T-cell (primary cell): ENCODE measurements around the gene SGO2. TPM values are rescaled to one million over a fixed set of nuclear protein-coding genes. Genes with fewer than 3 reads are reported as not detected.

Source experiments
- ATAC-seq, 4 experiments: fragments of 200-7000 bp in 3 of 4; fragments of 150-1000 bp in 1 of 4; cut with Tn5 transposase; replicated peaks in 1 of 4; 1 replicate in 3 of 4; 2 replicates in 1 of 4; pipeline ENCODE4 v1.10.0; 2021; ENCODE audit warnings: moderate library complexity in 3 of 4, mild to moderate bottlenecking in 2 of 4, moderate number of reproducible peaks in 1 of 4
- CTCF ChIA-PET, 2 donors: fragments of 300-600 bp; sonication (Branson Sonifier 250); formaldehyde crosslinking; loops; one replicate each; lab custom pipeline; 2022; ENCODE audit warnings: antibody characterized with exemption in 2 of 2; lab: Charles Lee
- POLR2A ChIA-PET, 2 donors: fragments of 300-600 bp; sonication (Branson Sonifier 250); formaldehyde crosslinking; loops; one replicate each; lab custom pipeline; 2022; ENCODE audit warnings: antibody characterized with exemption in 2 of 2; lab: Charles Lee
- DNase-seq, 35 experiments: peaks; one replicate each; pipeline versions ENCODE4 v3.0.0 to v3.0.0-alpha.2; 2013 to 2023
- H3K27ac ChIP-seq: one replicate; pipeline ENCODE4 v1.5.1; 2013; ENCODE audit warnings: low read length
- H3K27me3 ChIP-seq, 2 experiments: replicated peaks in 1 of 2; 1 replicate in 1 of 2; 2 replicates in 1 of 2; pipeline versions ENCODE4 v1.6.1 to v1.7.0; 2013; ENCODE audit warnings: low read length in 1 of 2, mixed read lengths in 1 of 2; ENCODE audit not compliant: control insufficient read depth in 2 of 2, insufficient read depth in 2 of 2; ENCODE audit errors: extremely low read depth in 1 of 2
- H3K36me3 ChIP-seq, 2 donors: 1 replicate in 1 of 2; 2 replicates in 1 of 2; pipeline versions ENCODE4 v1.6.1 to v1.7.0; 2013; ENCODE audit warnings: low read length in 1 of 2; ENCODE audit not compliant: control insufficient read depth in 2 of 2, insufficient read depth in 1 of 2; ENCODE audit errors: extremely low read depth in 1 of 2
- H3K4me1 ChIP-seq, 2 experiments: 1 replicate in 1 of 2; 2 replicates in 1 of 2; pipeline versions ENCODE4 v1.6.1 to v1.7.0; 2013; ENCODE audit warnings: low read length in 2 of 2, mixed read lengths in 1 of 2; ENCODE audit not compliant: insufficient read depth in 2 of 2, control insufficient read depth in 1 of 2; ENCODE audit errors: extremely low read depth in 1 of 2
- H3K4me3 ChIP-seq, 2 donors: 1 replicate in 1 of 2; 2 replicates in 1 of 2; pipeline versions ENCODE4 v1.5.1 to v1.7.0; 2013; ENCODE audit warnings: mild to moderate bottlenecking in 2 of 2, low read length in 1 of 2, moderate library complexity in 1 of 2; ENCODE audit not compliant: control insufficient read depth in 1 of 2; ENCODE audit errors: extremely low read depth in 1 of 2
- H3K9me3 ChIP-seq: 2 replicates; pipeline ENCODE4 v1.7.0; 2013
- H3K27ac Mint-ChIP-seq, 2 donors: one replicate each; pipeline ENCODE4 v1.8.0; 2020 to 2021; ENCODE audit warnings: mild to moderate bottlenecking in 2 of 2, mixed read lengths in 2 of 2
- H3K27me3 Mint-ChIP-seq, 2 donors: one replicate each; pipeline ENCODE4 v1.8.0; 2021 to 2022; ENCODE audit warnings: mixed read lengths in 2 of 2
- H3K36me3 Mint-ChIP-seq: one replicate; pipeline ENCODE4 v1.8.0; 2021; ENCODE audit warnings: mixed read lengths
- H3K4me1 Mint-ChIP-seq, 3 donors: one replicate each; pipeline ENCODE4 v1.8.0; 2020 to 2022; ENCODE audit warnings: mixed read lengths in 3 of 3, mild to moderate bottlenecking in 1 of 3
- H3K4me3 Mint-ChIP-seq, 3 donors: one replicate each; pipeline ENCODE4 v1.8.0; 2020 to 2022; ENCODE audit warnings: mild to moderate bottlenecking in 3 of 3, mixed read lengths in 3 of 3, moderate library complexity in 3 of 3
- H3K9me3 Mint-ChIP-seq, 3 donors: one replicate each; pipeline ENCODE4 v1.8.0; 2020 to 2022; ENCODE audit warnings: mixed read lengths in 3 of 3
- WGBS: methylation state at CpG from one replicate; pipeline ENCODE4 v1.1.5; 2013; ENCODE audit warnings: missing lambda C conversion rate; ENCODE audit not compliant: insufficient coverage; 5-methylcytosine and 5-hydroxymethylcytosine counted together
- total RNA-seq, 35 experiments: library from RNA in 6 of 35; stranded (reverse) in 6 of 35; fragments of 120-200 nt in 1 of 35; gene quantifications; one replicate each; pipeline versions ENCODE4 v1.2.1 to v1.2.4 and lab custom pipeline; 2013 to 2026

SGO2 gene
- total RNA-seq, 5 donors from 2014 or later (not counting 1 experiment from before 2014, with no cell fraction given): 1.2 to 4.9 (median 2.8) TPM

GRCh38 chr2:200620606-200621390 lies 94.8 kb downstream of the SGO2 start:
- peaks cover 5 to 19% of the 10 kb centered on the region in 2 donors for H3K27me3 Mint-ChIP-seq
- H3K9me3 Mint-ChIP-seq: no peaks in the 10 kb centered on the region
- Histone ChIP-seq H3K4me3 (no peak overlapping the region), H3K4me1 (no peaks in the 10 kb centered on the region), H3K36me3 (no peaks in the 10 kb centered on the region), H3K9me3 (no peaks in the 10 kb centered on the region), H3K27ac (no peak overlapping the region), H3K27me3 (no peaks in the 10 kb centered on the region)
- POLR2A ChIA-PET: no interaction called here
- 80% methylated on average over 2 of the region's 7 CpGs for WGBS
- CTCF ChIA-PET: interaction anchor here in 1 of 2 donors (0.6 kb wide), 1 partner anchor 534 kb away, joined by 3 read pairs; no protein-coding TSS in a partner anchor
- ATAC-seq (no peak), DNase-seq (no peak)
- no peak overlapping the region for H3K27ac Mint-ChIP-seq
- H3K4me1 Mint-ChIP-seq: peaks cover 0 to 26% (median 11%) of the 10 kb centered on the region in 3 donors
- H3K36me3 Mint-ChIP-seq: no peaks in the 10 kb centered on the region
- H3K4me3 Mint-ChIP-seq: no peak overlapping the region

- Histone ChIP-seq H3K27me3 (no peaks in the 10 kb centered on the region), H3K36me3 (no peaks in the 10 kb centered on the region), H3K4me1 (no peaks in the 10 kb centered on the region), H3K9me3 (no peaks in the 10 kb centered on the region), H3K27ac (no peak overlapping the region), H3K4me3 (no peak overlapping the region)
- WGBS: no CpG with 5 or more reads among the region's 1 CpG
- Mint-ChIP-seq H3K4me1 (peaks cover 0 to 23% (median 11%) of the 10 kb centered on the region in 3 donors), H3K4me3 (no peak overlapping the region), H3K9me3 (no peaks in the 10 kb centered on the region), H3K27ac (no peak overlapping the region), H3K27me3 (peaks cover 8 to 11% of the 10 kb centered on the region in 2 donors), H3K36me3 (no peaks in the 10 kb centered on the region)
- no peak for ATAC-seq
- ChIA-PET POLR2A (no interaction called here), CTCF (no interaction called here)
- no peak for DNase-seq
Measured at GRCh38 chr2:200622106-200622505, 96.1 kb downstream of the SGO2 start.

DNA sequence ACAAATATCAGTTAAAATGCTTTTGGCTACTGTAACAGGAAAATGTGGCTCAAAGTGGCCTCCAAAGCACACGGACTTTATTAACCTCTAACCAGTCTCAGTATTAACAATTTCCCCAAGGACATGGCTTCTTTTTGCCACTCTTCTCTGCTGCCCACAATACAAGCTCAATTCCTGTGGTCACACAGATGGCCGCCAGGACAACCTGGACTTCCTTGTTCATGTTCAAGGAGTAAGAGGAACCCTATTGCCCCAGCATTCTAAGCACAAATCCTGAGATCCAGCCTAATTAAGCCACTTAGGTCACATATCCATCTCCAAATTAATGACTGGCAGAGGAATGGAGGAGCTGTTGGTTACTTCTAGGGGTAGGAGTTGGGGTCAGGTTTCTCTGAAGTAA lies 98.0 kb downstream of the SGO2 start:
- Mint-ChIP-seq H3K36me3 (no peaks in the 10 kb centered on the region), H3K27ac (no peak overlapping the region), H3K4me3 (no peak overlapping the region), H3K4me1 (peaks cover 0 to 5% (median 0%) of the 10 kb centered on the region in 3 donors), H3K9me3 (no peaks in the 10 kb centered on the region), H3K27me3 (peaks cover 15 to 18% of the 10 kb centered on the region in 2 donors)
- Histone ChIP-seq H3K4me1 (no peaks in the 10 kb centered on the region), H3K27ac (no peak overlapping the region), H3K4me3 (no peak overlapping the region), H3K27me3 (peaks cover 0 to 2% of the 10 kb centered on the region in 2 experiments), H3K9me3 (no peaks in the 10 kb centered on the region), H3K36me3 (no peaks in the 10 kb centered on the region)
- ChIA-PET CTCF (no interaction called here), POLR2A (no interaction called here)
- no peak for DNase-seq
- ATAC-seq: no peak
- WGBS: 100% methylated on average over 2 of the region's 2 CpGs

GRCh38 chr2:200624658-200625057 lies 98.7 kb downstream of the SGO2 start:
- CTCF ChIA-PET: no interaction called here
- no peak for ATAC-seq
- no peak for DNase-seq
- Mint-ChIP-seq H3K4me1 (no peaks in the 10 kb centered on the region), H3K9me3 (no peaks in the 10 kb centered on the region), H3K4me3 (no peak overlapping the region), H3K27ac (no peak overlapping the region), H3K36me3 (no peaks in the 10 kb centered on the region), H3K27me3 (peaks cover 19 to 22% of the 10 kb centered on the region in 2 donors)
- WGBS: no CpG with 5 or more reads among the region's 3 CpGs
- H3K4me1 ChIP-seq: no peaks in the 10 kb centered on the region
- H3K27me3 ChIP-seq: peaks cover 0 to 2% of the 10 kb centered on the region in 2 experiments
- no peak overlapping the region for H3K27ac ChIP-seq
- no peaks in the 10 kb centered on the region for H3K9me3 ChIP-seq
- no peak overlapping the region for H3K4me3 ChIP-seq
- H3K36me3 ChIP-seq: no peaks in the 10 kb centered on the region
- POLR2A ChIA-PET: no interaction called here

DNA sequence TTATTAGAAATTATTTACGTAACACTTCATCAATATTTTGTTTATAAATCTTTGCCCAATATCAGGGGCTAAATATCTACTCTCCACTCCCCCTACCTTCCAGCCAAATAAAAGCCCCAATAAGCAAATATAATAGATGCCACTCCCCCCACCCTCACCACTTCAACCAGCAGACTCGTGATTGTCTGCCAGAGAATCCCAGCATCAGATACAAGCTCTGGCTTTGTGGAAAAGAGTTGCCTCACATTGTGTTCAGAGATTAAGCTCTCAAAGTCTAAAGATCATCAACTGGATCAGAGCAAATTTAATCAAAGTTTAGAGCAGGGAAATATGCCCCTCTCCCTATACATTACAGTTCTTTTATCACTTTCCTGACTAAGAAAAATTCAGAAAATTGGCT lies 99.3 kb downstream of the SGO2 start:
- ATAC-seq: no peak
- H3K4me3 ChIP-seq: no peak overlapping the region
- H3K27ac ChIP-seq: no peak overlapping the region
- no peaks in the 10 kb centered on the region for H3K9me3 Mint-ChIP-seq
- H3K4me1 Mint-ChIP-seq: no peaks in the 10 kb centered on the region
- ChIA-PET POLR2A (no interaction called here), CTCF (no interaction called here)
- no peak overlapping the region for H3K4me3 Mint-ChIP-seq
- no peaks in the 10 kb centered on the region for H3K36me3 Mint-ChIP-seq
- no peaks in the 10 kb centered on the region for H3K9me3 ChIP-seq
- H3K36me3 ChIP-seq: no peaks in the 10 kb centered on the region
- no peak for DNase-seq
- H3K27ac Mint-ChIP-seq: no peak overlapping the region
- H3K27me3 ChIP-seq: peaks cover 0 to 4% of the 10 kb centered on the region in 2 experiments
- H3K4me1 ChIP-seq: no peaks in the 10 kb centered on the region
- peaks cover 21 to 24% of the 10 kb centered on the region in 2 donors for H3K27me3 Mint-ChIP-seq
- WGBS: no CpG with 5 or more reads among the region's 2 CpGs

GRCh38 chr2:200625958-200626363 lies 100.0 kb downstream of the SGO2 start:
- Mint-ChIP-seq H3K4me1 (no peaks in the 10 kb centered on the region), H3K4me3 (no peak overlapping the region), H3K36me3 (no peaks in the 10 kb centered on the region), H3K27ac (no peak overlapping the region), H3K9me3 (no peaks in the 10 kb centered on the region), H3K27me3 (peaks cover 21 to 24% of the 10 kb centered on the region in 2 donors)
- no CpG with 5 or more reads among the region's 2 CpGs for WGBS
- Histone ChIP-seq H3K9me3 (no peaks in the 10 kb centered on the region), H3K36me3 (no peaks in the 10 kb centered on the region), H3K4me3 (no peak overlapping the region), H3K4me1 (no peaks in the 10 kb centered on the region), H3K27me3 (peaks cover 0 to 4% of the 10 kb centered on the region in 2 experiments), H3K27ac (no peak overlapping the region)
- no peak for ATAC-seq
- CTCF ChIA-PET: no interaction called here
- POLR2A ChIA-PET: no interaction called here
- no peak for DNase-seq
